ENCODE results near the gene BTNL3. TPM values are rescaled to one million over a fixed set of nuclear protein-coding genes. Genes with fewer than 3 reads are reported as not detected.
"Not testable (repeated sequence)": the region's sequence is repeated elsewhere in the genome, so short reads cannot be mapped to it uniquely, and the experiment has no call there.

BTNL3 gene
- total and polyA plus RNA-seq, 9 of the 15 experiments (the other 6 are each of a cell fraction or from before 2014, with no cell fraction given) = 0.03 to 0.44 (median 0.04) TPM; not detected in 4

DNA sequence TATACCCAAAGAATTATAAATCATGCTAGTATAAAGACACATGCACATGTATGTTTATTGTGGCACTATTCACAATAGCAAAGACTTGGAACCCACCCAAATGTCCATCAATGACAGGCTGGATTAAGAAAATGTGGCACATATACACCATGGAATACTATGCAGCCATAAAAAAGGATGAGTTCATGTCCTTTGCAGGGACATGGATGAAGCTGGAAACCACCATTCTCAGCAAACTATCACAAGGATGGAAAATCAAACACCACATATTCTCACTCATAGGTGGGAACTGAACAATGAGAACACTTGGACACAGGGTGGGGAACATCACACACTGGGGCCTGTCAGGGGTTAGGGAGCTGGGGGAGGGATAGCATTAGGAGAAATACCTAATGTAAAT is 26.0 kb downstream of the BTNL3 start:
- TF ChIP-seq BCOR (IDR thresholded peaks at IDR 0.05) (0 out of 2 replicates have a peak, but pooled peaks have one; percentile 28), ZNF146 (CRISPR knock-in tag; IDR thresholded peaks at IDR 0.05; ENCODE audit: unreplicated experiment) (peak; percentile 64)
- H3K4me3 ChIP-seq; H3K27me3 ChIP-seq (ENCODE audit: control insufficient read depth in 2 of 2, insufficient read depth in 2 of 2, low read length in 2 of 2); in situ Hi-C loops (cut with MboI); H3K9me1 ChIP-seq (ENCODE audit: control insufficient read depth, insufficient read depth, low read length); H3K79me2 ChIP-seq (ENCODE audit: control insufficient read depth, insufficient read depth, low read length); H4K20me1 ChIP-seq (replicated peaks; ENCODE audit: control insufficient read depth, insufficient read depth, low read length); CTCF ChIA-PET (ENCODE audit: low intra/inter-chr PET ratio); H3K4me2 ChIP-seq (ENCODE audit: insufficient read depth, low read length); FAIRE-seq; H3K27ac ChIP-seq (ENCODE audit: extremely low read depth, low read depth, low read length); H3K4me1 ChIP-seq (replicated peaks in 1 of 2; ENCODE audit: control insufficient read depth in 2 of 2, insufficient read depth in 2 of 2, low read length in 2 of 2); H3K9me3 ChIP-seq (replicated peaks; ENCODE audit: control insufficient read depth, insufficient read depth, low read depth, low read length); POLR2A ChIA-PET; intact Hi-C loops (cut with micrococcal nuclease); H2AFZ ChIP-seq (ENCODE audit: low read depth, low read length); ATAC-seq; DNase-seq (ENCODE audit: extremely low read depth in 1 of 4, low spot score in 3 of 4); BruUV-seq (replicated peaks); H3K9ac ChIP-seq (ENCODE audit: insufficient read depth in 1 of 2, low read depth in 2 of 2, low read length in 2 of 2); H3K36me3 ChIP-seq (ENCODE audit: control insufficient read depth, insufficient read depth, low read length): not testable (repeated sequence)

- FAIRE-seq; intact Hi-C loops (cut with micrococcal nuclease); H3K4me3 ChIP-seq; in situ Hi-C loops (cut with MboI); H3K36me3 ChIP-seq (ENCODE audit: control insufficient read depth, insufficient read depth, low read length); H3K27ac ChIP-seq (ENCODE audit: extremely low read depth, low read depth, low read length); H3K4me2 ChIP-seq (ENCODE audit: insufficient read depth, low read length); H3K27me3 ChIP-seq (ENCODE audit: control insufficient read depth in 2 of 2, insufficient read depth in 2 of 2, low read length in 2 of 2); H4K20me1 ChIP-seq (replicated peaks; ENCODE audit: control insufficient read depth, insufficient read depth, low read length); H3K9me1 ChIP-seq (ENCODE audit: control insufficient read depth, insufficient read depth, low read length); H3K4me1 ChIP-seq (replicated peaks in 1 of 2; ENCODE audit: control insufficient read depth in 2 of 2, insufficient read depth in 2 of 2, low read length in 2 of 2); BruUV-seq (replicated peaks); H3K9ac ChIP-seq (ENCODE audit: insufficient read depth in 1 of 2, low read depth in 2 of 2, low read length in 2 of 2); DNase-seq (ENCODE audit: extremely low read depth in 1 of 4, low spot score in 3 of 4); H2AFZ ChIP-seq (ENCODE audit: low read depth, low read length); CTCF ChIA-PET (ENCODE audit: low intra/inter-chr PET ratio); H3K9me3 ChIP-seq (replicated peaks; ENCODE audit: control insufficient read depth, insufficient read depth, low read depth, low read length); ATAC-seq; POLR2A ChIA-PET: not testable (repeated sequence)
- peaks cover 10% of the 10 kb centered on the region; the same call in 2 of the 3 replicates for H3K79me2 ChIP-seq (ENCODE audit: control insufficient read depth, insufficient read depth, low read length)
- TF ChIP-seq KDM1A (IDR thresholded peaks at IDR 0.05) (0 out of 4 replicates have a peak, but pooled peaks of 1 of the 2 experiments have one; percentile 7), ZNF146 (CRISPR knock-in tag; IDR thresholded peaks at IDR 0.05; ENCODE audit: unreplicated experiment) (peak; percentile 84)
- WGBS (ENCODE audit: insufficient coverage, low coverage, missing lambda C conversion rate) = 69% methylated on average over 3 of the region's 3 CpGs
These were observed 28.8 kb downstream of the BTNL3 start for GRCh38 chr5:181017448-181017847.
